Coronary artery (tissue), 2 donors: ENCODE results near the gene RING1.

Experiments used
- DNase-seq: peaks from one replicate; pipeline ENCODE4 v3.0.0-alpha.2; 2017; ENCODE audit warnings: low spot score
- H3K27ac ChIP-seq, 2 donors: fragments of 200-600 bp; sonication (generic); one replicate each; pipeline ENCODE4 v1.5.1; 2016 to 2019
- H3K4me3 ChIP-seq: fragments of 200-600 bp; sonication (generic); 2 replicates; pipeline ENCODE4 v1.5.1; 2016; ENCODE audit warnings: mild to moderate bottlenecking, moderate library complexity
- TF ChIP-seq, protein P1 (sequence below): fragments of 200-600 bp; sonication (generic); IDR thresholded peaks from one replicate; pipeline ENCODE4 v1.5.1; 2019; ENCODE audit warnings: antibody characterized with exemption

Gene RING1

DNA sequence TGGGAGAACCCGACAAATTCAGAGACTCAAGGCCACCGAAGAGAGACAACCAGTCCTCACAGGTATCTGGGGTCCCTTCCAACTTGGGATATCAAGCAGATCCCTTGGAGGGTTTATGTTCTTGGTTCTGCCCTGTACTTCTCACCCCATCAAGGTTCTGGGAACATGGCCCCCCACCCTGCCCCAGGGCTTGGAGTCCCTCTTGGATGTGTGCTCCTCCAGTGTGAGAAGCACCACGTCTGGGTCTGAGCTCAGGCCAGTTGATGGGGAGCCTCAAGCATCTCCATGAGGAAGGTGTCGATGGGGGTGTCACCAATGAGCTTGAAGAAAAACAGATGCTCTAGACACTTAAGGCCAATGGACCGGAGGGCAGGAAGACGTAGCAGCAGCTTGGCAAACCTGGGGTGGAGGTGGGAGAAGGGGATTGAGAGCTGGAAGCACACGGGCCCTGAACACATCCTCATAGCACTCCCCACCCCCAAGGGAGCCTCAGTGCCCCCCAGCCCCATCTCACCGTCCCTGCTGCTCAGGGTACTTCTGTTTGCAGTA is 13.8 kb upstream of the RING1 start:
- DNase-seq = no peak
- H3K27ac ChIP-seq = no peak overlapping the region
- H3K4me3 ChIP-seq = no peak overlapping the region

DNA sequence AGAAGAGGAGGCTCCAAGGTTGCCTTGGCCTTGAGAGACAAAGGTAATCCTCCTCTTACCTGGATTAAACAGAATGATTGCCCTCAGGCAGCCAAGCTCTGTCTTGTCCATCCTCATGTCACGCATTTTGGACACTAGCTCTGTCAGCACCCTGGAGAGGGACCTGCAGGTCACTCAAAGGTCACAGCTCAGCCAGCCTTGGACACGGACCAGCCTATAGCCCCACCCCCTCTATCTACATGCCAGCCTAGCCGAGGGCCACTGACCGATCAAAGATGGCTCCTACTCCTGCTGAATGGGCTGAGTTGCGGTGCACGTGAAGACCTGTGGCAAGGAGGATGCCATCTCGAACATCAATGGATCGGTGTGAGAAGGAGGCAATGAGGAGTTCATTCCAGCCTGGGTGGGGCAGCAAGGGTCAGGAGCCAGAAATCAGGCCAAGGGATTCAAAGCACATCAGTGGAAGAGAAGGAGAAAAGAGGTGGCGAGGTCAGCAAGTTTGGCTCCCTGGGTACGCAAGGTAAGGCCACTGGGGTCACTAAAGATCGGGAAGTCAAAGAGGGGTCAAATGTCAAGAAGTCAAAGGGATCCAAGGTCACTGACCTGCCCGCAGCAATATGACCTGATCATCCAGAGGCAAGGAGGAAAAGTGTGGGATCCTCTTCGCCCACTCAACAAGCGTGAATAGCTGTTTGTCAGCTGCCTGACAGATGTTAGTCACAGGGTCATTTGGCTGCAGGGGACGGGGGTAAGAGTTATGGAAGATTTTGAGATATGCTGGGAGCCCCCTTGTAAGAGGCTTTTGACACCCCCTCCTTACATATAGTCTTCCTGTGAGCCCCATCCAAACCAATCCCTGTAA is 12.8 kb upstream of the RING1 start:
- DNase-seq = no peak
- no peak overlapping the region for H3K27ac ChIP-seq
- TF ChIP-seq, protein P1, sequence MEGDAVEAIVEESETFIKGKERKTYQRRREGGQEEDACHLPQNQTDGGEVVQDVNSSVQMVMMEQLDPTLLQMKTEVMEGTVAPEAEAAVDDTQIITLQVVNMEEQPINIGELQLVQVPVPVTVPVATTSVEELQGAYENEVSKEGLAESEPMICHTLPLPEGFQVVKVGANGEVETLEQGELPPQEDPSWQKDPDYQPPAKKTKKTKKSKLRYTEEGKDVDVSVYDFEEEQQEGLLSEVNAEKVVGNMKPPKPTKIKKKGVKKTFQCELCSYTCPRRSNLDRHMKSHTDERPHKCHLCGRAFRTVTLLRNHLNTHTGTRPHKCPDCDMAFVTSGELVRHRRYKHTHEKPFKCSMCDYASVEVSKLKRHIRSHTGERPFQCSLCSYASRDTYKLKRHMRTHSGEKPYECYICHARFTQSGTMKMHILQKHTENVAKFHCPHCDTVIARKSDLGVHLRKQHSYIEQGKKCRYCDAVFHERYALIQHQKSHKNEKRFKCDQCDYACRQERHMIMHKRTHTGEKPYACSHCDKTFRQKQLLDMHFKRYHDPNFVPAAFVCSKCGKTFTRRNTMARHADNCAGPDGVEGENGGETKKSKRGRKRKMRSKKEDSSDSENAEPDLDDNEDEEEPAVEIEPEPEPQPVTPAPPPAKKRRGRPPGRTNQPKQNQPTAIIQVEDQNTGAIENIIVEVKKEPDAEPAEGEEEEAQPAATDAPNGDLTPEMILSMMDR = no peak

More for the DNA sequence above, 13.8 kb upstream of the RING1 start:
- TF ChIP-seq, protein P1 = no peak

DNA sequence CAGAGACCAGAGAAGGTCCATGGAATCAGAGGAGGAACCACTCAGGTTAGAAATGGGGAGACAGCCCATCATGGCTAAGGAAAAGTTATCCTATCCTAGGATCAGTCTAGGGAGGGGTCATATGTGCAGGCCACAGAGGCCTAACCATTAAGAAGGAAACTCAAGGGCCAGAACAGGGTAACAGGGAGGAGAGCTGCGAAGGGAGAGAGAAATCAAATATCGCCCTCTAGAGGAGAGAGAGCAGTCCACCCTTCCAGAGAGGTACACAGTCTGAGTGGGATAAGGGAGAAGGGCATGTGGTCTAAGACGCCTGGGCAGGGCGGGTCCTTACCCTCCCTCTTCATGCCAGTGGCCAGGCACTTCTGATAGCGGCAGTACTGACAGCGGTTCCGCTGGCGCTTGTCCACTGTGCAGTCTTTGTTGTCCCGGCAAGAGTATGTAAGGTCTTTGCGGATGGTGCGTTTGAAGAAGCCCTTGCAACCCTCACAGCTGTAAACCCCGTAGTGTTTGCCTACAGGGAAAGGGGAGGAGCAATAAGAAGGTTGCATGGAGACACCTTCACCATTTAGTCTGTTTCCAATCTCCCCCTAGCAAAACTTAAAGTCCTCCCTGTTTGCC is 10.8 kb upstream of the RING1 start:
- TF ChIP-seq, protein P1 = peak; percentile 24
- DNase-seq = no peak

More for the DNA sequence above, 12.8 kb upstream of the RING1 start:
- no peak overlapping the region for H3K4me3 ChIP-seq

DNA sequence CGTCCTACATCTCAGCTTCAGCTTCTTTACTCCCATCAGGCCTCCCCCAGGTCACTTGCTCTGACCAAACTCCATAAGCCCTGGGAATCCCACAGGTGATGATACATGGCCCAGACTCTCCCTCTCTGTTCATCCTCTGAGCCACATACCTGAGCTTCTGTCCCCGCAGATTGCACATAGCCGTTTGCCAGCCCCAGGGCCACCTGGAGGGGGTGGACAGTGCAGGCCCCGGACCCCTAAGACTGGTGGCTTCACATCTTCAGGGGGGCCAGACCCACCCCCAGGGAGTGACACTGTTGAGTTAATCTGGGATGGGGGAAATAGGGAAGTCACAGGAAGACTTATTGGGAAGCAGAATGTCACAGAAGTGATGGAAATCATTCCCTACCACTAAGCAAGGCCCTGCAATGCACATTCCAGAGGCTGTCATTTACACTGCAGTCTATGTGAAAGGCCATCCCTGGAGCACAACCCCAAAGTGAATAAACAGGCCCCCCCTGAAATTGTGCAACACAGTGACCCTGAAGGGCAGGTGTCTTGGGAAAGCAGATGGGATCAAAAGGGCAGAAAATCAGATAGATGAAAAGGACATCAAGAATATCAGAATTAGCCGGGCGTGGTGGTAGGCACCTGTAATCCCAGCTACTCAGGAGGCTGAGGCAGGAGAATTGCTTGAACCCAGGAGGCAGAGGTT is 10.0 kb upstream of the RING1 start:
- no peak overlapping the region for H3K4me3 ChIP-seq
- no peak for DNase-seq
- H3K27ac ChIP-seq = no peak overlapping the region
- TF ChIP-seq, protein P1 = no peak

More for the DNA sequence above, 10.8 kb upstream of the RING1 start:
- H3K4me3 ChIP-seq = no peak overlapping the region
- H3K27ac ChIP-seq = peak overlapping the region in 1 of 2 donors; percentile 8

DNA sequence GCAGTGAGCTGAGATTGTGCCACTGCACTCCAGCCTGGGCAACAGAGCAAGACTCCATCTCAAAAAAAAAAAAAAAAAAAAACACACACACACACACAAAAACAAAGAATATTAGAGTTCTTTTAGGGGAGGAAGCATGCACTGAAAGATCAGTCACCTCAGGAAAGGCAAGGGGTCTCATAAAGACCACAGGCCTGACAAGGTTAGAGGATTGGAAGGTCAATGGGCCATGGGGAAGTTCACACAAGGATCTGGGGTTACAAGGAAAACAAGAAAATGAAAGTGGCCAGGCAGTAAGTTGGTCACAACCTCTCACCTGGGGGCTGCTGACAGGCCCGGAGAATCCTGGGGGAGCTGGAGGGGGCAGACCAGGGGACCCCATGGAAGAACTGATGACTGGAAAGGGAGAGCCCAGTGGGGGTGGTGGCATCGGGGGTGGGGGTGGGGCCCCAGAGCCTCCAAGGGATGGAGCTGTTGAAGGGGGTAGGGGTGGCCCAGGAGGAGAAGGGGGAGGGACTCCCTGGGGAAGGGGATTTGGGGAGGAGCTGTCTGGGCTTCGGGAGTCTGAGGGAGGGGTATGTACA is 9.4 kb upstream of the RING1 start:
- DNase-seq = peak; percentile 75
- Histone ChIP-seq H3K27ac (peak overlapping the region; percentile 94 to 97), H3K4me3 (peak overlapping the region; percentile 83)
- TF ChIP-seq, protein P1 = no peak

DNA sequence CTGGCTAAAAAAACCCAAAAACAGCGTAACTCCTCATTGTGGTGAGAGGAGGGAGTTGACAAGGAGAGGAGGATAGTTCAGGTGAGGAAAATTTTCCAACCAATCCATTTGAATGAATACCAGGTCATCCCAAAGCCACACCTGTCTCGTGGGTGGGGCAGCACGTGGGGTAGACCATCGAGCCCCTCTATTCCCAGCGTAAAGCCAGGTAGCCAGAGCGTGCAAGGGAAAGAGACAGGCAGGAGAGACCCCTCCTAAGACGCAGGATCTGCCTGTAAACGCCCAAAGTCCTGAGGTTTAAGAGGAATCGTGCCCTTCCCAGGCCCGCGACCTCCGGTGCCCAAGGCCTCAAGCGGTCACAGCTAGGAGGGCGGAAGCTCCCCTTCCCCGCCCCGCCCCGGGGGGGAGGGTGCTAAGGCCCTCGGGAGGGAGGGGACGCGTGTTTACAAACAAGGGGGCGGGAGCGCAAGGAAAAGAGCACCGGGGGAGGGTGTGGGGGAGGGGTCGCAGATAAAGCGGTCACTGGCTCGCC is 8.5 kb upstream of the RING1 start:
- TF ChIP-seq, protein P1 = no peak
- peak; percentile 83 for DNase-seq
- peak overlapping the region; percentile 83 for H3K4me3 ChIP-seq
- peak overlapping the region; percentile 94 to 97 for H3K27ac ChIP-seq
